Lower lobe of right lung (tissue), 2 donors: ENCODE data around the gene ARID1A. TPM values are rescaled to one million over a fixed set of nuclear protein-coding genes. Genes with fewer than 3 reads are reported as not detected.
A peak's percentile ranks its signal among the peaks of the same experiment; 100 is the strongest.

Experiments used
- ATAC-seq, 2 donors: fragments of 200-7000 bp; cut with Tn5 transposase; one replicate each; pipeline ENCODE4 v1.9.1; 2020 to 2022; ENCODE audit warnings: mild to moderate bottlenecking in 2 of 2, moderate library complexity in 2 of 2
- DNase-seq: peaks from one replicate; pipeline ENCODE4 v3.0.0-alpha.2; 2020
- H3K27ac ChIP-seq: fragments of 200-600 bp; one replicate; pipeline ENCODE4 v1.8.0; 2022
- H3K27me3 ChIP-seq: fragments of 200-600 bp; one replicate; pipeline ENCODE4 v1.8.0; 2022; ENCODE audit warnings: low read depth
- H3K36me3 ChIP-seq: fragments of 200-600 bp; one replicate; pipeline ENCODE4 v1.8.0; 2022; ENCODE audit warnings: mild to moderate bottlenecking
- H3K4me1 ChIP-seq: fragments of 200-600 bp; one replicate; pipeline ENCODE4 v1.8.0; 2022
- H3K4me3 ChIP-seq: fragments of 200-600 bp; one replicate; pipeline ENCODE4 v1.8.0; 2022; ENCODE audit warnings: mild to moderate bottlenecking
- H3K9me3 ChIP-seq: fragments of 200-600 bp; one replicate; pipeline ENCODE4 v1.8.0; 2022
- intact Hi-C: fragments of 100-400 bp; cut with DNase I; formaldehyde crosslinking; loops from one replicate; pipeline ENCODE4 v1.11.0; 2022
- total RNA-seq: library from RNA; stranded (reverse); fragmentation: NEBNext Ultra II Directional; extraction: Animal tissue kit (Norgen Biotek cat#: 25700); gene quantifications from one replicate; pipeline ENCODE4 v1.2.1, GENCODE V29; 2021
- TF ChIP-seq, protein P1 (sequence below): fragments of 200-600 bp; IDR thresholded peaks from one replicate; pipeline ENCODE4 v1.8.0; 2022; ENCODE audit warnings: antibody characterized with exemption, mild to moderate bottlenecking
- donor health status: DM: no; HTN: yes; CAD: no; lungs with severe emphysema.

ARID1A gene
- total RNA-seq, 1 donor from 2014 or later = 72.4 TPM

DNA sequence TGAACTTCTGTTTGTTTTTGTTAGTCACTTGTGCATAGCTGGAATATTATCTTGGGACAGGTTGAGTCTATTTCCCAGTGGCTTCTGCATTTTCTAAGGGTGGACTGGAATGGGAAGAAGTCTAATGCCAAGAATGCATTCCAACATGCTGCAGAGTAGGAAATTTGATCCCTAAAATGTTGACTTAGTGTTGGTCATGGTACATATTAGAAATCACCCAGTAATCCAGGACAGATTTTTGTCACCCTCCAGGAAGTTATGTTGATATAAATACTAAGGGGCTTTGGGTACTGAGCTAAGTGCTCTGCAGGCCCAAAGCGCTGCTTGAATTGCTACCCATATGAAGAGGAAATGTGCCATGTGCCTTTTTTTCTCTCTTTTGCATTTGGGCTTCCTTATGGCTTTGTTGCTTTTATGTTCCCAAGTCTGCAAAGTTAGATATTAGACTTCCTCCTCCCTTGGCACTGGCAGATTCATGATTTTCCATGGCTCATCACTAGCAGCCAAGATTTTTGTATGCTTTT, 10.0 kb downstream of the ARID1A start:
- Histone ChIP-seq H3K27ac (peak overlapping the region; percentile 53), H3K9me3 (no peaks in the 10 kb centered on the region), H3K4me3 (no peak overlapping the region), H3K36me3 (peaks cover 11% of the 10 kb centered on the region), H3K27me3 (no peaks in the 10 kb centered on the region), H3K4me1 (peaks cover 77% of the 10 kb centered on the region)
- intact Hi-C loops = no loop called here
- ATAC-seq (peak; percentile 68 to 69), DNase-seq (no peak)
- TF ChIP-seq, protein P1, sequence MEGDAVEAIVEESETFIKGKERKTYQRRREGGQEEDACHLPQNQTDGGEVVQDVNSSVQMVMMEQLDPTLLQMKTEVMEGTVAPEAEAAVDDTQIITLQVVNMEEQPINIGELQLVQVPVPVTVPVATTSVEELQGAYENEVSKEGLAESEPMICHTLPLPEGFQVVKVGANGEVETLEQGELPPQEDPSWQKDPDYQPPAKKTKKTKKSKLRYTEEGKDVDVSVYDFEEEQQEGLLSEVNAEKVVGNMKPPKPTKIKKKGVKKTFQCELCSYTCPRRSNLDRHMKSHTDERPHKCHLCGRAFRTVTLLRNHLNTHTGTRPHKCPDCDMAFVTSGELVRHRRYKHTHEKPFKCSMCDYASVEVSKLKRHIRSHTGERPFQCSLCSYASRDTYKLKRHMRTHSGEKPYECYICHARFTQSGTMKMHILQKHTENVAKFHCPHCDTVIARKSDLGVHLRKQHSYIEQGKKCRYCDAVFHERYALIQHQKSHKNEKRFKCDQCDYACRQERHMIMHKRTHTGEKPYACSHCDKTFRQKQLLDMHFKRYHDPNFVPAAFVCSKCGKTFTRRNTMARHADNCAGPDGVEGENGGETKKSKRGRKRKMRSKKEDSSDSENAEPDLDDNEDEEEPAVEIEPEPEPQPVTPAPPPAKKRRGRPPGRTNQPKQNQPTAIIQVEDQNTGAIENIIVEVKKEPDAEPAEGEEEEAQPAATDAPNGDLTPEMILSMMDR = no peak

- Histone ChIP-seq H3K36me3 (peaks cover 12% of the 10 kb centered on the region), H3K4me1 (peaks cover 72% of the 10 kb centered on the region), H3K4me3 (no peak overlapping the region), H3K27me3 (no peaks in the 10 kb centered on the region), H3K9me3 (no peaks in the 10 kb centered on the region), H3K27ac (peak overlapping the region; percentile 53)
- intact Hi-C loops = no loop called here
- TF ChIP-seq, protein P1 = no peak
- peak in 1 of 2 donors; percentile 49 for ATAC-seq
- DNase-seq = no peak
Measured at GRCh38 chr1:26706315-26706714, 10.5 kb downstream of the ARID1A start.

DNA sequence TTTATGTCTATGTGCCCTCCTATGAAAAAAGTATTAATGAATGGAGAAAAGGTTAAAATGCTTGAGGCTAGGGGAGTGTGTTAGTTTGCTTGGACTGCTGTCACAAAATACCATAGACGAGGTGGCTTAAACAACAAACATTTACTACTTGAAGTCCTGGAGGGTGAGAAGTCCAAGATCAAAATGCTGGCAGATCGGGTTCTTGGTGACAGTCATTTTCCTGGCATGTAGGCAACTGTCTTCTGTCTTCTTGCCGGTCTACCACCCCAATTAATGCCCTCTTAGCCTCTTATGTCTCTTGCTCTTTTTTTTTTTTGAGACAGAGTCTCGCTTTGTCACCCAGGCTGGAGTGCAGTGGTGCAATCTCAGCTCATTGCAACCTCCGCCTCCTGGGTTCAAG, 15.0 kb downstream of the ARID1A start:
- H3K27me3 ChIP-seq = no peaks in the 10 kb centered on the region
- peaks cover 70% of the 10 kb centered on the region for H3K4me1 ChIP-seq
- no peaks in the 10 kb centered on the region for H3K9me3 ChIP-seq
- TF ChIP-seq, protein P1 = no peak
- H3K36me3 ChIP-seq = peaks cover 26% of the 10 kb centered on the region
- ATAC-seq (no peak), DNase-seq (no peak)
- intact Hi-C loops = no loop called here
- H3K4me3 ChIP-seq = no peak overlapping the region
- no peak overlapping the region for H3K27ac ChIP-seq

- intact Hi-C loops = no loop called here
- Histone ChIP-seq H3K27me3 (no peaks in the 10 kb centered on the region), H3K36me3 (peaks cover 26% of the 10 kb centered on the region), H3K9me3 (no peaks in the 10 kb centered on the region), H3K4me3 (no peak overlapping the region), H3K27ac (no peak overlapping the region), H3K4me1 (peaks cover 70% of the 10 kb centered on the region)
- ATAC-seq = no peak
- TF ChIP-seq, protein P1 = no peak
- DNase-seq = no peak
Measured at GRCh38 chr1:26711777-26712176, 16.0 kb downstream of the ARID1A start.

DNA sequence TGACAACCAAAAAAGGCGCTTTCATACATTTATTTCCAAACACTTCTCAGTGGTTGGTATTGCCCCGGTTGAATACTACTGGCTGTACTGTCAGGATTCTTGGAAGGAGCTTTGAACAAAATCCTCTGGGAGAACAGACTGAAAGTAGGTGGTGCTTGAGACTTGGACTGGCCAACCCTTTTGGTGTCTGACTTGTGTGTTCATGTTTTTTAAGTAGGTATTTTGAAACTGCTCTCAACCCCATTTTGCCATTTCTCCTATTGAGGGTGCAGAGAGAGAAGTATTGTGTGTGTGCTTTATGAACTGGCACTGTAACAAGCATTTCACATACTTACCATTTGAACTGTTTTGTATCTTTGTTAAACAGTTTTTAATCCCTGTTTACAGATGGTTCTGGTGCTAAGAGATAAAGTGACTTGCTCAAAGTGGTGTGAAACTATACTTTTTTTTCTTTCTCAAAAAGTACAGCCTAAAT, 21.2 kb downstream of the ARID1A start:
- no peak for DNase-seq

More for the DNA sequence above, 21.2 kb downstream of the ARID1A start:
- intact Hi-C loops = no loop called here
- Histone ChIP-seq H3K27me3 (no peaks in the 10 kb centered on the region), H3K27ac (no peak overlapping the region), H3K4me3 (no peak overlapping the region), H3K4me1 (peaks cover 97% of the 10 kb centered on the region), H3K9me3 (no peaks in the 10 kb centered on the region), H3K36me3 (peaks cover 16% of the 10 kb centered on the region)
- TF ChIP-seq, protein P1 = no peak
- peak; percentile 60 to 67 for ATAC-seq
